Loucy (cell line): Measurements from ENCODE around the gene SLC35A5.

Experiments
- H2AFZ ChIP-seq: fragments of 200-600 bp; sonication (generic); 2 replicates; pipeline ENCODE4 v1.6.0; 2016; ENCODE audit warnings: antibody characterized with exemption, mild to moderate bottlenecking, low read length, moderate library complexity
- H3F3A ChIP-seq: fragments of 200-600 bp; 2 replicates; pipeline ENCODE4 v1.6.0; 2016; ENCODE audit warnings: antibody characterized with exemption, low read depth, mild to moderate bottlenecking
- H3K27me3 ChIP-seq: fragments of 200-600 bp; sonication (generic); 2 replicates; pipeline ENCODE4 v1.6.1; 2014; ENCODE audit warnings: low read length, mild to moderate bottlenecking; ENCODE audit not compliant: insufficient read depth, poor library complexity, severe bottlenecking
- H3K36me3 ChIP-seq: fragments of 200-600 bp; sonication (generic); 2 replicates; pipeline ENCODE4 v1.6.1; 2016; ENCODE audit warnings: low read length; ENCODE audit not compliant: insufficient read depth
- H3K4me1 ChIP-seq: fragments of 200-600 bp; sonication (generic); 2 replicates; pipeline ENCODE4 v1.5.1; 2014; ENCODE audit warnings: low read length, mild to moderate bottlenecking; ENCODE audit not compliant: insufficient read depth, poor library complexity, severe bottlenecking
- H3K4me2 ChIP-seq: fragments of 200-600 bp; sonication (generic); 2 replicates; pipeline ENCODE4 v1.6.0; 2014; ENCODE audit warnings: antibody characterized with exemption, low read length, low read depth, mild to moderate bottlenecking; ENCODE audit not compliant: poor library complexity, severe bottlenecking
- H3K4me3 ChIP-seq: fragments of 200-600 bp; sonication (generic); 2 replicates; pipeline ENCODE4 v1.5.1; 2014; ENCODE audit warnings: low read length, mild to moderate bottlenecking, mixed read lengths; ENCODE audit not compliant: poor library complexity, severe bottlenecking
- H3K79me2 ChIP-seq: fragments of 200-600 bp; sonication (generic); 2 replicates; pipeline ENCODE4 v1.6.1; 2014; ENCODE audit warnings: low read length; ENCODE audit not compliant: insufficient read depth
- H3K9ac ChIP-seq: fragments of 200-600 bp; sonication (generic); 2 replicates; pipeline ENCODE4 v1.6.0; 2014; ENCODE audit warnings: mild to moderate bottlenecking, low read depth, low read length, moderate library complexity; ENCODE audit not compliant: poor library complexity, severe bottlenecking
- H3K9me2 ChIP-seq: fragments of 200-600 bp; sonication (generic); replicated peaks from 2 replicates; pipeline ENCODE4 v1.6.1; 2016; ENCODE audit warnings: low read depth, low read length, mixed read lengths
- H3K9me3 ChIP-seq: fragments of 200-600 bp; sonication (generic); 2 replicates; pipeline ENCODE4 v1.6.1; 2014; ENCODE audit warnings: mild to moderate bottlenecking, antibody characterized with exemption, low read length, low read depth; ENCODE audit not compliant: insufficient read depth
- H4K20me1 ChIP-seq: fragments of 200-600 bp; sonication (generic); 2 replicates; pipeline ENCODE4 v1.6.0; 2014; ENCODE audit warnings: antibody characterized with exemption, low read length, mild to moderate bottlenecking; ENCODE audit not compliant: insufficient read depth, poor library complexity, severe bottlenecking
- CTCF ChIP-seq: fragments of 200-600 bp; sonication (generic); conservative IDR thresholded peaks from 2 replicates; pipeline ENCODE4 v1.5.1; 2014; ENCODE audit warnings: mild to moderate bottlenecking, antibody characterized with exemption, low read length
- EZH2phosphoT487 ChIP-seq: fragments of 200-600 bp; IDR thresholded peaks from 2 replicates; pipeline ENCODE4 v1.6.1; 2018; ENCODE audit warnings: antibody characterized with exemption, mild to moderate bottlenecking, moderate library complexity, borderline replicate concordance

Gene SLC35A5

GRCh38 chr3:112623213-112623612 lies 61.4 kb downstream of the SLC35A5 start:
- H3K27me3 ChIP-seq, result no peaks in the 10 kb centered on the region
- H3F3A ChIP-seq, result no peaks in the 10 kb centered on the region
- no peaks in the 10 kb centered on the region for H3K9me2 ChIP-seq
- TF ChIP-seq CTCF (no peak), EZH2phosphoT487 (no peak)
- H3K36me3 ChIP-seq, result no peaks in the 10 kb centered on the region
- no peaks in the 10 kb centered on the region for H3K4me1 ChIP-seq
- H3K9me3 ChIP-seq, result no peaks in the 10 kb centered on the region
- no peaks in the 10 kb centered on the region for H3K79me2 ChIP-seq
- H3K4me3 ChIP-seq, result no peak overlapping the region
- H3K4me2 ChIP-seq, result no peak overlapping the region
- H2AFZ ChIP-seq, result peak overlapping the region; percentile 39; the same call in 1 of the 2 replicates
- no peak overlapping the region for H3K9ac ChIP-seq
- H4K20me1 ChIP-seq, result no peaks in the 10 kb centered on the region

- Histone ChIP-seq H3K9ac (no peak overlapping the region), H3K79me2 (no peaks in the 10 kb centered on the region), H3K27me3 (no peaks in the 10 kb centered on the region), H4K20me1 (no peaks in the 10 kb centered on the region), H3K36me3 (no peaks in the 10 kb centered on the region), H3K4me2 (no peak overlapping the region), H3F3A (no peaks in the 10 kb centered on the region), H3K9me2 (no peaks in the 10 kb centered on the region), H3K4me3 (no peak overlapping the region), H3K4me1 (no peaks in the 10 kb centered on the region), H2AFZ (no peak overlapping the region), H3K9me3 (no peaks in the 10 kb centered on the region)
- no peak for TF ChIP-seq EZH2phosphoT487
- TF ChIP-seq CTCF, result no peak
Measured at GRCh38 chr3:112623717-112624116, 61.9 kb downstream of the SLC35A5 start.

- Histone ChIP-seq H3K4me2 (no peak overlapping the region), H3K36me3 (no peaks in the 10 kb centered on the region), H4K20me1 (no peaks in the 10 kb centered on the region), H3K9ac (no peak overlapping the region), H3K79me2 (no peaks in the 10 kb centered on the region), H3K4me1 (no peaks in the 10 kb centered on the region), H3K27me3 (no peaks in the 10 kb centered on the region), H2AFZ (no peak overlapping the region), H3F3A (no peaks in the 10 kb centered on the region), H3K9me2 (no peaks in the 10 kb centered on the region), H3K4me3 (no peak overlapping the region), H3K9me3 (no peaks in the 10 kb centered on the region)
- TF ChIP-seq EZH2phosphoT487, result no peak
- TF ChIP-seq CTCF, result no peak
Measured at GRCh38 chr3:112627419-112627818, 65.6 kb downstream of the SLC35A5 start.
